SK-N-SH (cell line): Measurements from ENCODE around the gene HS6ST1. TPM values are rescaled to one million over a fixed set of nuclear protein-coding genes. Genes with fewer than 3 reads are reported as not detected.

Source experiments
- CTCF ChIA-PET: fragments of 300-600, 350-600 bp; formaldehyde crosslinking; extraction: SDS; loops from one replicate; lab custom pipeline; 2021; lab: Yijun Ruan, JAX
- POLR2A ChIA-PET: fragments of 350-600 bp; sonication (Branson Sonifier 250); formaldehyde crosslinking; extraction: SDS; loops from one replicate; lab custom pipeline; 2020; ENCODE audit warnings: antibody characterized with exemption, inconsistent platforms; lab: Yijun Ruan, JAX
- DNase-seq: peaks from one replicate; pipeline ENCODE4 v3.0.0; 2012
- H2AFZ ChIP-seq: fragments of 200-600 bp; sonication (generic); 2 replicates; pipeline ENCODE4 v1.8.1; 2016; ENCODE audit warnings: antibody characterized with exemption, mild to moderate bottlenecking, low read depth
- H3F3A ChIP-seq: fragments of 200-600 bp; sonication (generic); replicated peaks from 2 replicates; pipeline ENCODE3; 2016; ENCODE audit warnings: antibody characterized with exemption, mild to moderate bottlenecking; ENCODE audit not compliant: insufficient read depth
- H3K27ac ChIP-seq, 2 experiments: fragments of 200-500 bp in 1 of 2; fragments of 200-600 bp in 1 of 2; sonication (Bioruptor generic) in 1 of 2; sonication (generic), shearing (Covaris generic) in 1 of 2; 2 replicates each; pipeline versions ENCODE4 v1.5.1 to v1.6.1; 2014 to 2016; ENCODE audit warnings: low read depth in 2 of 2, inconsistent platforms in 1 of 2, low read length in 1 of 2, mild to moderate bottlenecking in 1 of 2, mixed read lengths in 1 of 2
- H3K27me3 ChIP-seq: fragments of 200-600 bp; sonication (generic), shearing (Covaris generic); 2 replicates; pipeline ENCODE4 v1.6.1; 2016; ENCODE audit warnings: mixed run types; ENCODE audit not compliant: insufficient read depth
- H3K36me3 ChIP-seq, 2 experiments: fragments of 200-500 bp in 1 of 2; fragments of 200-600 bp in 1 of 2; sonication (Bioruptor generic) in 1 of 2; sonication (generic) in 1 of 2; replicated peaks in 1 of 2; 2 replicates each; pipeline versions ENCODE3 to v1.5.1; 2014 to 2016; ENCODE audit warnings: low read length in 1 of 2, mild to moderate bottlenecking in 1 of 2; ENCODE audit not compliant: insufficient read depth in 2 of 2, control insufficient read depth in 1 of 2
- H3K4me1 ChIP-seq, 2 experiments: fragments of 200-500 bp in 1 of 2; fragments of 200-600 bp in 1 of 2; sonication (Bioruptor generic) in 1 of 2; sonication (generic), shearing (Covaris generic) in 1 of 2; 2 replicates each; pipeline versions ENCODE4 v1.5.1 to v1.6.1; 2014 to 2016; ENCODE audit warnings: low read depth in 1 of 2, low read length in 1 of 2, mixed run types in 1 of 2; ENCODE audit not compliant: insufficient read depth in 2 of 2, control insufficient read depth in 1 of 2
- H3K4me2 ChIP-seq: fragments of 200-600 bp; sonication (generic), shearing (Covaris generic); 2 replicates; pipeline ENCODE4 v1.6.1; 2017; ENCODE audit warnings: mixed run types
- H3K4me3 ChIP-seq, 2 experiments: fragments of 200-500 bp in 1 of 2; fragments of 200-600 bp in 1 of 2; sonication (Bioruptor generic) in 1 of 2; sonication (generic), shearing (Covaris generic) in 1 of 2; 2 replicates each; pipeline versions ENCODE4 v1.5.1 to v1.8.1; 2014 to 2016; ENCODE audit warnings: low read depth in 2 of 2, inconsistent platforms in 1 of 2, low read length in 1 of 2, mild to moderate bottlenecking in 1 of 2, mixed read lengths in 1 of 2, moderate library complexity in 1 of 2
- H3K79me2 ChIP-seq: fragments of 200-600 bp; sonication (generic); 2 replicates; pipeline ENCODE4 v1.8.1; 2017; ENCODE audit warnings: mild to moderate bottlenecking; ENCODE audit not compliant: insufficient read depth
- H3K9ac ChIP-seq: fragments of 200-600 bp; sonication (generic); 2 replicates; pipeline ENCODE4 v1.6.1; 2017; ENCODE audit warnings: mixed run types
- H3K9me2 ChIP-seq: fragments of 200-600 bp; sonication (generic); 2 replicates; pipeline ENCODE4 v1.6.1; 2017; ENCODE audit warnings: mixed run types
- H3K9me3 ChIP-seq: fragments of 200-600 bp; sonication (generic); 2 replicates; pipeline ENCODE4 v1.6.1; 2017; ENCODE audit warnings: mixed run types, mild to moderate bottlenecking, moderate library complexity
- H4K20me1 ChIP-seq: fragments of 200-600 bp; sonication (generic); 2 replicates; pipeline ENCODE4 v1.6.1; 2017; ENCODE audit warnings: mild to moderate bottlenecking, mixed run types; ENCODE audit not compliant: insufficient read depth
- FOXM1 ChIP-seq: IDR thresholded peaks from 2 replicates; pipeline ENCODE4 v1.4.0; 2012; ENCODE audit warnings: low read depth, mild to moderate bottlenecking
- JUND ChIP-seq: IDR thresholded peaks from 2 replicates; pipeline ENCODE4 v1.4.0; 2012
- MEF2A ChIP-seq: IDR thresholded peaks from 2 replicates; pipeline ENCODE4 v1.4.0; 2012; ENCODE audit warnings: low read depth, borderline replicate concordance
- MXI1 ChIP-seq: IDR thresholded peaks from 2 replicates; pipeline ENCODE4 v1.6.1; 2012; ENCODE audit warnings: mild to moderate bottlenecking, low read depth, low read length, improper control_type of control experiment
- PBX3 ChIP-seq: IDR thresholded peaks from 2 replicates; pipeline ENCODE4; 2012
- POLR2AphosphoS5 ChIP-seq: IDR thresholded peaks from 2 replicates; pipeline ENCODE4 v1.6.1; 2012; ENCODE audit warnings: low read depth, low read length
- RCOR1 ChIP-seq: fragments of 150-350 bp; IDR thresholded peaks from 2 replicates; pipeline ENCODE4 v1.6.1; 2017; ENCODE audit warnings: antibody characterized with exemption, low read length
- SMC3 ChIP-seq: IDR thresholded peaks from 2 replicates; pipeline ENCODE4 v1.6.1; 2012; ENCODE audit warnings: low read depth, low read length, improper control_type of control experiment
- TAF1 ChIP-seq: IDR thresholded peaks from 2 replicates; pipeline ENCODE4 v1.6.1; 2012; ENCODE audit warnings: low read depth, mild to moderate bottlenecking, low read length, moderate library complexity, borderline replicate concordance
- TEAD4 ChIP-seq: IDR thresholded peaks from 2 replicates; pipeline ENCODE4 v1.4.0; 2012; ENCODE audit warnings: mild to moderate bottlenecking, borderline replicate concordance; ENCODE audit not compliant: insufficient read depth
- ZBTB33 ChIP-seq: IDR thresholded peaks from 2 replicates; pipeline ENCODE4 v1.4.0; 2012; ENCODE audit warnings: low read depth, borderline replicate concordance
- WGBS: methylation state at CpG from one replicate; pipeline ENCODE4 v1.1.6; 2017; ENCODE audit warnings: low lambda C conversion rate; 5-methylcytosine and 5-hydroxymethylcytosine counted together
- polyA plus RNA-seq, 3 experiments: library from polyadenylated mRNA; depleted of rRNA; stranded (reverse); fragments of >200 nt; gene quantifications; 2 replicates each; pipeline ENCODE4 v1.2.3, GENCODE V29; 2012
- TF ChIP-seq, protein P1 (sequence below): fragments of 150-350 bp; IDR thresholded peaks from 2 replicates; pipeline ENCODE4 v1.6.1; 2016; ENCODE audit warnings: mild to moderate bottlenecking, low read depth, low read length
- TF ChIP-seq, protein P2 (sequence below): fragments of 150-350 bp; IDR thresholded peaks from 2 replicates; pipeline ENCODE4 v1.6.1; 2017; ENCODE audit warnings: antibody characterized with exemption, low read length, low read depth, borderline replicate concordance
- TF ChIP-seq, protein P3 (sequence below): fragments of 200-600 bp; sonication (generic); IDR thresholded peaks from 2 replicates; pipeline ENCODE4 v1.6.1; 2017; ENCODE audit warnings: antibody characterized with exemption, mild to moderate bottlenecking, moderate library complexity

HS6ST1 gene
- polyA plus RNA-seq, 1 of the 3 experiments (the other 2 are of a cell fraction): 5.9 TPM

- TF ChIP-seq ZBTB33: no peak
- no peak for TF ChIP-seq FOXM1
These were observed 26.9 kb upstream of the HS6ST1 start (continued) for GRCh38 chr2:128345436-128346165.

- H3K79me2 ChIP-seq: no peaks in the 10 kb centered on the region
- no peak overlapping the region for H3K4me2 ChIP-seq
- H3K9me2 ChIP-seq: no peaks in the 10 kb centered on the region
- POLR2A ChIA-PET: no interaction called here
- H3K36me3 ChIP-seq: no peaks in the 10 kb centered on the region
- DNase-seq: no peak
- H3K9ac ChIP-seq: no peak overlapping the region
- H3K4me3 ChIP-seq: no peak overlapping the region
- WGBS: 68% methylated on average over 3 of the region's 3 CpGs
- no peaks in the 10 kb centered on the region for H4K20me1 ChIP-seq
- no peak overlapping the region for H3K27ac ChIP-seq
- no peak for TF ChIP-seq RCOR1
- TF ChIP-seq PBX3: no peak
- TF ChIP-seq SMC3: no peak
- TF ChIP-seq, protein P1, sequence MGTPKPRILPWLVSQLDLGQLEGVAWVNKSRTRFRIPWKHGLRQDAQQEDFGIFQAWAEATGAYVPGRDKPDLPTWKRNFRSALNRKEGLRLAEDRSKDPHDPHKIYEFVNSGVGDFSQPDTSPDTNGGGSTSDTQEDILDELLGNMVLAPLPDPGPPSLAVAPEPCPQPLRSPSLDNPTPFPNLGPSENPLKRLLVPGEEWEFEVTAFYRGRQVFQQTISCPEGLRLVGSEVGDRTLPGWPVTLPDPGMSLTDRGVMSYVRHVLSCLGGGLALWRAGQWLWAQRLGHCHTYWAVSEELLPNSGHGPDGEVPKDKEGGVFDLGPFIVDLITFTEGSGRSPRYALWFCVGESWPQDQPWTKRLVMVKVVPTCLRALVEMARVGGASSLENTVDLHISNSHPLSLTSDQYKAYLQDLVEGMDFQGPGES: no peak
- no peak for TF ChIP-seq FOXM1
- TF ChIP-seq MXI1: no peak
- no peak for TF ChIP-seq TEAD4
- TF ChIP-seq JUND: no peak
- CTCF ChIA-PET: no interaction called here
- H2AFZ ChIP-seq: no peak overlapping the region
- H3K27me3 ChIP-seq: no peaks in the 10 kb centered on the region
- no peaks in the 10 kb centered on the region for H3F3A ChIP-seq
- no peaks in the 10 kb centered on the region for H3K9me3 ChIP-seq
- peaks cover 9 to 25% of the 10 kb centered on the region in 2 experiments; a peak in 2 of 4 replicates for H3K4me1 ChIP-seq
These were observed 25.4 kb upstream of the HS6ST1 start for GRCh38 chr2:128344101-128344500.

DNA sequence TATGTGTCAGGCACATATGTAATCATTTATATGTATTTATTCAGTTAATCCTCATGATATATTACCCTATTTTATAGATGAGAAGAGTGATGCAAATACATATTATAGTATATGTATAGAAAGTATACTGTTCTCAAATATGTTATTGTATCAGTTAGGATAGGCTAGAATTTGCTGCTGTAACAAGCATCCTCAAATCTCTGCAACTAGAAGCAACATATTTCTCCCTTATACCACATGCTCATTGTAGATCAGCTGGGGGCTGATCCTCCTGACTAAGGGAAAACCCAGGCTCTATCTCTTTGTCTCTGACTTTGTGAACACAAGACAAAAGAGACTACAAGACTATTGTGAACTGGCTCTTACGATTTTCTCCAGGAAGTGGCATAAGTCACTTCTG lies 24.8 kb upstream of the HS6ST1 start:
- Histone ChIP-seq H3K36me3 (no peaks in the 10 kb centered on the region), H3K4me3 (no peak overlapping the region), H3K9ac (no peak overlapping the region), H3K9me3 (no peaks in the 10 kb centered on the region), H3K9me2 (no peaks in the 10 kb centered on the region), H4K20me1 (no peaks in the 10 kb centered on the region), H3K4me2 (no peak overlapping the region), H3K79me2 (no peaks in the 10 kb centered on the region), H3K27me3 (no peaks in the 10 kb centered on the region), H3K4me1 (peaks cover 9 to 21% of the 10 kb centered on the region in 2 experiments; a peak in 2 of 4 replicates), H2AFZ (no peak overlapping the region), H3K27ac (no peak overlapping the region), H3F3A (no peaks in the 10 kb centered on the region)
- 67% methylated on average over 1 of the region's 1 CpG for WGBS
- ChIA-PET CTCF (no interaction called here), POLR2A (no interaction called here)
- TF ChIP-seq FOXM1: no peak
- TF ChIP-seq POLR2AphosphoS5: no peak
- no peak for TF ChIP-seq MEF2A
- TF ChIP-seq MXI1: no peak
- TF ChIP-seq, protein P2, sequence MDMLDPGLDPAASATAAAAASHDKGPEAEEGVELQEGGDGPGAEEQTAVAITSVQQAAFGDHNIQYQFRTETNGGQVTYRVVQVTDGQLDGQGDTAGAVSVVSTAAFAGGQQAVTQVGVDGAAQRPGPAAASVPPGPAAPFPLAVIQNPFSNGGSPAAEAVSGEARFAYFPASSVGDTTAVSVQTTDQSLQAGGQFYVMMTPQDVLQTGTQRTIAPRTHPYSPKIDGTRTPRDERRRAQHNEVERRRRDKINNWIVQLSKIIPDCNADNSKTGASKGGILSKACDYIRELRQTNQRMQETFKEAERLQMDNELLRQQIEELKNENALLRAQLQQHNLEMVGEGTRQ: no peak
- TF ChIP-seq TAF1: no peak
- TF ChIP-seq, protein P3, sequence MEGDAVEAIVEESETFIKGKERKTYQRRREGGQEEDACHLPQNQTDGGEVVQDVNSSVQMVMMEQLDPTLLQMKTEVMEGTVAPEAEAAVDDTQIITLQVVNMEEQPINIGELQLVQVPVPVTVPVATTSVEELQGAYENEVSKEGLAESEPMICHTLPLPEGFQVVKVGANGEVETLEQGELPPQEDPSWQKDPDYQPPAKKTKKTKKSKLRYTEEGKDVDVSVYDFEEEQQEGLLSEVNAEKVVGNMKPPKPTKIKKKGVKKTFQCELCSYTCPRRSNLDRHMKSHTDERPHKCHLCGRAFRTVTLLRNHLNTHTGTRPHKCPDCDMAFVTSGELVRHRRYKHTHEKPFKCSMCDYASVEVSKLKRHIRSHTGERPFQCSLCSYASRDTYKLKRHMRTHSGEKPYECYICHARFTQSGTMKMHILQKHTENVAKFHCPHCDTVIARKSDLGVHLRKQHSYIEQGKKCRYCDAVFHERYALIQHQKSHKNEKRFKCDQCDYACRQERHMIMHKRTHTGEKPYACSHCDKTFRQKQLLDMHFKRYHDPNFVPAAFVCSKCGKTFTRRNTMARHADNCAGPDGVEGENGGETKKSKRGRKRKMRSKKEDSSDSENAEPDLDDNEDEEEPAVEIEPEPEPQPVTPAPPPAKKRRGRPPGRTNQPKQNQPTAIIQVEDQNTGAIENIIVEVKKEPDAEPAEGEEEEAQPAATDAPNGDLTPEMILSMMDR: no peak
- DNase-seq: no peak
